Naive thymus-derived CD8-positive, alpha-beta T cell (primary cell): ENCODE results near the gene CTBP2. TPM values are rescaled to one million over a fixed set of nuclear protein-coding genes. Genes with fewer than 3 reads are reported as not detected.

ENCODE experiments used
- ATAC-seq, 2 donors: fragments of 150-1000 bp; cut with Tn5 transposase in 1 of 2; sonication (Bioruptor Pico), chemical (Tn5 transposase) in 1 of 2; 1 replicate in 1 of 2; 2 replicates in 1 of 2; pipeline ENCODE4 v1.10.0; 2021; ENCODE audit warnings: mild to moderate bottlenecking in 2 of 2, moderate library complexity in 2 of 2
- POLR2A ChIA-PET: fragments of 350-600 bp; sonication (Branson Sonifier 250); formaldehyde crosslinking; loops from one replicate; lab custom pipeline; 2021; ENCODE audit warnings: antibody characterized with exemption; lab: Charles Lee
- DNase-seq, 10 donors: peaks; one replicate each; pipeline versions ENCODE4 v3.0.0 to v3.0.0-alpha.2; 2020 to 2022
- H3K27ac Mint-ChIP-seq, 10 donors: one replicate each; pipeline ENCODE4 v1.8.0; 2020 to 2022; ENCODE audit warnings: mild to moderate bottlenecking in 10 of 10, mixed read lengths in 10 of 10, moderate library complexity in 4 of 10, inconsistent platforms in 1 of 10
- H3K27me3 Mint-ChIP-seq, 5 donors: one replicate each; pipeline ENCODE4 v1.8.0; 2021 to 2022; ENCODE audit warnings: mixed read lengths in 5 of 5
- H3K36me3 Mint-ChIP-seq, 3 donors: one replicate each; pipeline ENCODE4 v1.8.0; 2020 to 2022; ENCODE audit warnings: mixed read lengths in 3 of 3, mild to moderate bottlenecking in 2 of 3, inconsistent platforms in 1 of 3
- H3K4me1 Mint-ChIP-seq, 4 donors: one replicate each; pipeline ENCODE4 v1.8.0; 2021 to 2022; ENCODE audit warnings: mixed read lengths in 4 of 4
- H3K4me3 Mint-ChIP-seq, 10 donors: one replicate each; pipeline ENCODE4 v1.8.0; 2020 to 2022; ENCODE audit warnings: mild to moderate bottlenecking in 10 of 10, mixed read lengths in 10 of 10, moderate library complexity in 6 of 10, inconsistent platforms in 1 of 10
- H3K9me3 Mint-ChIP-seq, 9 donors: one replicate each; pipeline ENCODE4 v1.8.0; 2020 to 2022; ENCODE audit warnings: mixed read lengths in 9 of 9, mild to moderate bottlenecking in 3 of 9, inconsistent platforms in 1 of 9, moderate library complexity in 1 of 9
- polyA plus RNA-seq, 3 donors: library from polyadenylated mRNA; unstranded; fragments of 300-500 nt; fragmentation: Illumina TruSeq; gene quantifications; one replicate each; pipeline ENCODE4 v1.2.3, GENCODE V29; 2021
- total RNA-seq, 8 experiments: library from RNA in 2 of 8; stranded (reverse) in 2 of 8; gene quantifications; one replicate each; pipeline ENCODE4 v1.2.3 and lab custom pipeline; 2021 to 2026

The CTBP2 gene
- under 1 TPM; 0.33 to 0.99 TPM for total RNA-seq
- 1 to 10 TPM in 1 of 3 donors, under 1 TPM in 2; 0.05 to 3.1 (median 0.42) TPM for polyA plus RNA-seq
- total RNA-seq (lab: John Stamatoyannopoulos, UW), result 0 to 0.59 (median 0.07) reads per million in 6 experiments

- POLR2A ChIA-PET, result interaction anchor here (0.6 kb wide), 1 partner anchor 1687 kb away, joined by 5 read pairs; no protein-coding TSS in a partner anchor
- Mint-ChIP-seq H3K27me3 (peaks cover 27 to 54% (median 44%) of the 10 kb centered on the region in 5 donors), H3K36me3 (peaks cover 1 to 4% (median 3%) of the 10 kb centered on the region in 3 donors), H3K27ac (no peak within 1 kb of the TSS), H3K4me1 (peaks cover 0 to 32% (median 3%) of the 10 kb centered on the region in 4 donors), H3K4me3 (peak within 1 kb of the TSS; percentile 47 to 79 (median 64)), H3K9me3 (peaks cover 0 to 8% (median 0%) of the 10 kb centered on the region in 9 donors)
- DNase-seq, result no peak
- ATAC-seq, result no peak
These were observed at the start of gene CTBP2 for GRCh38 chr10:125159932-125160855. Gene CTBP2, minus strand, starts transcription at chr10:125160563.

DNA sequence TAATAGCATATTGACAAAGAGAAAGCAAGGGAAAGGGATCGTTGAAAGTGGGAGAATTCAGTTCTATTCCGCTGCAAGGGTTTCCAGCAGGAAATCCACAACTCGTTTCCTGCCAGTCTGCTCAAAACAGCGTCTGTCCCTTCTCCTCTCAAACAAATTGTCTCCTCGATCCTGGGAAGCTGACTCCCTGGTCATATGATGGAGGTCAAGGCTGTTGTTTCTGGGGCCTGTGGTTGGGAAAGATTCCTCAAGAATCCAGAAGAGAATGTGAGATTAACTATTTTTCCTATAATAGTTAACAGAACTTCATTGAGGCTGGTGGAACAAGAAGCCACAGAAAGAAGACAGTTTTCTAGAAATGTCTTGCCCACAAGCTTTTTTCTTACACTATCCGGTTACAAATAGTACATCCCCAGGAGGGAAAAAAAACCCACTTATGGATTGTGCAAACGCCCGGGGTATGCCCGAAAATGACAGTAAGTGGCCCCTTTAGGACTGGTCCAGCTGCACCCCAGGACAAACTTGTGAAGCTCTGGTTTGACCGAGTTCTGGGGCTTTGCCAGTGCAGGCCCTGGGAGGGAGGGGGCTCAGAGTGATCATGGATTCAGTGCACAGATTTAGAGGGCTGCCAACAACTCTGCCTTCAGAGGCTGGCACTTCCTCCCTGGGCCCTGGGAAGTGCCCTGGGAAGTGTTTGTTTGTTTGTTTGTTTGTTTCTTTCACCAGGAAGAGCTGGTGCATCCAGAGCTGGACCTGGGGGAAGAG, 49.4 kb upstream of the CTBP2 start:
- no peak overlapping the region for H3K4me3 Mint-ChIP-seq
- DNase-seq (no peak), ATAC-seq (no peak)
- no peak overlapping the region for H3K27ac Mint-ChIP-seq
- H3K36me3 Mint-ChIP-seq, result peaks cover 0 to 4% (median 0%) of the 10 kb centered on the region in 3 donors
- POLR2A ChIA-PET, result no interaction called here
- peaks cover 0 to 25% (median 1%) of the 10 kb centered on the region in 5 donors for H3K27me3 Mint-ChIP-seq
- peaks cover 0 to 6% (median 0%) of the 10 kb centered on the region in 9 donors for H3K9me3 Mint-ChIP-seq
- H3K4me1 Mint-ChIP-seq, result peaks cover 0 to 1% (median 0%) of the 10 kb centered on the region in 4 donors

GRCh38 chr10:125208854-125209565, 48.6 kb upstream of the CTBP2 start:
- Mint-ChIP-seq H3K36me3 (peaks cover 0 to 4% (median 0%) of the 10 kb centered on the region in 3 donors), H3K9me3 (peaks cover 0 to 6% (median 0%) of the 10 kb centered on the region in 9 donors), H3K27me3 (peaks cover 0 to 25% (median 1%) of the 10 kb centered on the region in 5 donors), H3K4me1 (peaks cover 0 to 1% (median 0%) of the 10 kb centered on the region in 4 donors), H3K4me3 (no peak overlapping the region), H3K27ac (no peak overlapping the region)
- ATAC-seq (no peak), DNase-seq (no peak)
- POLR2A ChIA-PET, result no interaction called here

GRCh38 chr10:125206623-125207022, 46.3 kb upstream of the CTBP2 start:
- H3K27me3 Mint-ChIP-seq, result peaks cover 0 to 12% (median 3%) of the 10 kb centered on the region in 5 donors
- POLR2A ChIA-PET, result no interaction called here

DNA sequence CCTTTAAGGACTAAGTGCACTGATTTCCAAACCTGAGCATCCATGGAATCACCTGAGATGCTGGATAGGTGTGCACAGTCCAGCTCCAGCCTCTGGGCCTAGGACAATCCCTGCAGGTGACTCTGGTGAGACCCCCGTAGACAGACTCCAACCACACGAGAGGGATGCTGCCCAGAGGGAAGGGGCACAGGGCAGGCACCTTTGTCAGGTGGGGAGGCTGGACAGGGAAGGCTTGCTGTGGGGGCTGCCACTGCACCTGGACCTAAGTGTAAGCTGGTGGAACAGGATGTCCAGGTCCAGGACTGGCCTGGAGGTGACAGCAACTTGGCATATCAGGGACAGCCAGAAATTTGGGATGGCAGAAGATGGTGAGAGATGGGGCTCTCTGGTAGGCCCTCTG, 45.1 kb upstream of the CTBP2 start:
- DNase-seq (no peak), ATAC-seq (no peak)
- POLR2A ChIA-PET, result no interaction called here
- Mint-ChIP-seq H3K9me3 (no peaks in the 10 kb centered on the region), H3K27me3 (peaks cover 0 to 13% (median 5%) of the 10 kb centered on the region in 5 donors), H3K4me1 (peaks cover 0 to 1% (median 0%) of the 10 kb centered on the region in 4 donors), H3K27ac (no peak overlapping the region), H3K4me3 (no peak overlapping the region), H3K36me3 (no peaks in the 10 kb centered on the region)

More at GRCh38 chr10:125206623-125207022, 46.3 kb upstream of the CTBP2 start:
- Mint-ChIP-seq H3K9me3 (peaks cover 0 to 2% (median 0%) of the 10 kb centered on the region in 9 donors), H3K4me3 (no peak overlapping the region), H3K4me1 (peaks cover 0 to 1% (median 0%) of the 10 kb centered on the region in 4 donors), H3K27ac (no peak overlapping the region), H3K36me3 (peaks cover 0 to 4% (median 0%) of the 10 kb centered on the region in 3 donors)
- DNase-seq (no peak), ATAC-seq (no peak)

DNA sequence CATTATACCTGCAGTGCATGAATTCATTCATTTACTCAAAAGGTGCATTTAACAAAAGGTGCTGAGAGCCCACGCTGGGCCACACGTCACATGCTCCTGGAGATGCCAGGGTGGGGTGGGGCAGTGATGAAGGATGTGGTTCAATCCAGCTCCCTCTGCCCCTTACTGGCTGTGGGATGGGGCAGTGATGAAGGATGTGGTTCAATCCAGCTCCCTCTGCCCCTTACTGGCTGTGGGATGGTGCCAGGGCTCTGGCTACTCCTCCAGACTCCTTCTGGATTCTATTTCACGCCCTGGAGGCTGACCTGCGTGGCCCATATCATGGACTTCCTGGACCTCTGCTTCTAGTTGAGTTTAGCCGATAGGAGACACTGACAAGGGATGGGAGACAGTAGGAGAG, 44.0 kb upstream of the CTBP2 start:
- no peak for DNase-seq
- POLR2A ChIA-PET, result no interaction called here
- no peak for ATAC-seq
- no peak overlapping the region for H3K4me3 Mint-ChIP-seq
- no peaks in the 10 kb centered on the region for H3K36me3 Mint-ChIP-seq
- peaks cover 4 to 22% (median 6%) of the 10 kb centered on the region in 5 donors for H3K27me3 Mint-ChIP-seq
- H3K27ac Mint-ChIP-seq, result no peak overlapping the region
- H3K9me3 Mint-ChIP-seq, result no peaks in the 10 kb centered on the region
- H3K4me1 Mint-ChIP-seq, result peaks cover 0 to 1% (median 0%) of the 10 kb centered on the region in 4 donors

DNA sequence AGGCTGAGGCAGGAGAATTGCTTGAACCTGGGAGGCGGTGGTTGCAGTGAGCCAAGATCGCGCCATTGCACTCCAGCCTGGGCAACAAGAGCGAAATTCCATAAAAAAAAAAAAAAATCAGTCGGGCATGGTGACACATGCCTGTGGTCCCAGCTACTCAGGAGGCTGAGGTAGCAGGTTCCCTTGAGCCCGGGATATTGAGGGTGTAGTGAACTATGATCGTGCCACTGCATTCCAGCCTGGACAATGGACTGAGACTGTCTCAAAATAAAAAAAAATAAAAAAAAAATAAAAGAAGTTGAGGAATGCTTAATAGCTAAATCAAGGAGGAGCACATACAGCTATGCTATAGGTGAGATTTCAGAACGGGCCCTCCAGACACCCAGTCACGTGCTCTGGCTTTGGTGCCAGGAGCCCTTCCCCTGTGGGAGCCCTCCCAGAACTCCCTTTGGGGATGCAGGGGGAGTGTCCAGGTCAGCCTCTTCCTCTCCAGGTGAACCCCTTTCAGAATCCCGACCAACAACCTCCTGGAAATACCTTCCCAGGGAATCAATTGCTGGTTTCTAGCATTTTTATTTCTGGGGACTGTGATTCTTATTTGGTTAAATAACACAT, 42.9 kb upstream of the CTBP2 start:
- POLR2A ChIA-PET, result no interaction called here
- H3K9me3 Mint-ChIP-seq, result no peaks in the 10 kb centered on the region
- ATAC-seq (no peak), DNase-seq (no peak)
- no peak overlapping the region for H3K4me3 Mint-ChIP-seq
- H3K27me3 Mint-ChIP-seq, result peaks cover 5 to 25% (median 6%) of the 10 kb centered on the region in 5 donors
- no peaks in the 10 kb centered on the region for H3K36me3 Mint-ChIP-seq
- H3K4me1 Mint-ChIP-seq, result no peaks in the 10 kb centered on the region
- no peak overlapping the region for H3K27ac Mint-ChIP-seq

DNA sequence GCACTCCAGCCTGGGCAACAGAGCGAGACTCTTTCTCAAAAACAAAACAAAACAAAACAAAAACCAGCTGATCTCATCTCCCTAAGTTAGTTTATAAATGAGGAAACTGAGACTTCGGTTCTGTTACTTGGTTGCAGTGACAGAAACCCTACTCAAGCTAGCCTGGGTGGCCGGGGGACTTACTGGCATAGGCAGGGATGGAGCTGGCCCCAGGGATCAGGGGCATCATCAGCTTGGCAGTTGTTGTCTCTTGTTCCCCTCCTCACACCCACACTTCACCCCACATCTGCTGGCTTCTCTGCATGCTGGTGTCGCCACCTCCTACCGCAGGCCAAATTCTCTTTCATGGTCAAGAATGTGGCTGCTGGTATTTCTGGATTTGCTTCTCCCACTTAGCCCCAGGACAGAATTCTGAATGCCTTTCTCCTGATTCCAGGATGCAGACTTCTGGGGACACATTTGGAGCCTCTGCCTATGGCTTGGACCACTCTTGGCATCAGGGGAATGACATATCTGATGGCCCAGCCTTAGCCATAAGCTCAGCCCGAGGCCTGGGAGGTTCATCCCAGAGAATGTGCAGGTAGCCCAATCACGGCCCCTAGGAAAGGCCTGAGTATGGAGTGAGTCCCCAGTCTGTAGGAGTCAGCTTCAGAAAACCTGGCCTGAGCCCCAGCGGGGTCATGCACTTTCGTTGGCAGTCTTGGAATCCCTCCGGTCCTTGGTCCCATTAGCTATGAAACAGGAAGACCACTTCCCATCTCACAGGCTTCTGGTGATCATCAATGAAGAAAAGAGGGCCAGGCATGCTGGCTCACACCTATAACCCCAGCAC, 41.6 kb upstream of the CTBP2 start:
- H3K27me3 Mint-ChIP-seq, result peaks cover 6 to 18% (median 6%) of the 10 kb centered on the region in 5 donors
- no peak overlapping the region for H3K4me3 Mint-ChIP-seq
- H3K36me3 Mint-ChIP-seq, result no peaks in the 10 kb centered on the region
- DNase-seq, result no peak
- POLR2A ChIA-PET, result no interaction called here
- H3K27ac Mint-ChIP-seq, result no peak overlapping the region
- H3K4me1 Mint-ChIP-seq, result no peaks in the 10 kb centered on the region
- H3K9me3 Mint-ChIP-seq, result no peaks in the 10 kb centered on the region
- no peak for ATAC-seq

- Mint-ChIP-seq H3K36me3 (no peaks in the 10 kb centered on the region), H3K4me3 (no peak overlapping the region), H3K27ac (no peak overlapping the region), H3K27me3 (peaks cover 6 to 18% (median 8%) of the 10 kb centered on the region in 5 donors), H3K4me1 (no peaks in the 10 kb centered on the region), H3K9me3 (no peaks in the 10 kb centered on the region)
- POLR2A ChIA-PET, result no interaction called here
- no peak for DNase-seq
- no peak for ATAC-seq
These were observed 40.8 kb upstream of the CTBP2 start for GRCh38 chr10:125201108-125201524.

DNA sequence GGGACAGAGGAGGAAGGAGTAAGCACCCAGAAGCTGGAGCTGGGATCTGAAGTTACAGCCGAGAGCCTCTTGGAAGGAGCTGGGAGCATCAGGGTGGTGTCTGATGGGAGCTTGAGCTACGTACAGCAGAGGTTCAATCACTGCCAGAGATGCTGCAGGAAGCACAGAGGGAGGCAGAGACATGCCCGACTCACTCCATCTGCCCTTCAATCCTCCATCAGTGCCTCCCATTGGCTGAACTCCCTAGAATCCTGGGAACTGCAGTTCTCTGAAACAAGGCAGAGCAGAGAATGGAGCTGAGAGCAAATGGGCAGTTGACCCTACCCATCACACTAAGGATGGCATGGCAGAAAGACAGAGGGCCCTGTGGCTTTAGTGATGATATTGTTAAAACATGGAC, 40.0 kb upstream of the CTBP2 start:
- Mint-ChIP-seq H3K4me1 (no peaks in the 10 kb centered on the region), H3K27me3 (peaks cover 6 to 18% (median 8%) of the 10 kb centered on the region in 5 donors), H3K36me3 (no peaks in the 10 kb centered on the region), H3K27ac (no peak overlapping the region), H3K4me3 (no peak overlapping the region), H3K9me3 (no peaks in the 10 kb centered on the region)
- no peak for DNase-seq
- ATAC-seq, result no peak
- POLR2A ChIA-PET, result no interaction called here

DNA sequence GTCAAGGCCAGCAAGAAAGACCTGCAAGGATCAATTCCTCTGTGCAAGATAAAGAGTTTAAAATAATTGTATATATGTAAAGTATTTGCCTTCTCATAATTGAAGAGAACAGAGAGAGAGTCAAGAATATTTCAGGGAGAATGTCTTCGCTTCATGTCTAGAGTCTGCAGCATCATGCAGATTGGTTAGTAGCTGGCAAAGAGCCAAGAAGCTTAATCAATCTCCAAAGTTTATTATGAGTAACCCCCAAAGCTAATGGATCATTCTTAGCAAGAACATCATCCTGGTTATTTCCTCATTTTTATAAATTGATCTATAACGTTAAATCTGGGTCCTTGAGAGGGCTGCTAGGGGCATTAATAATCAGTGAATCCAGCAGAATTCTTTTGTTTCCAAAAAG, 38.9 kb upstream of the CTBP2 start:
- Mint-ChIP-seq H3K4me1 (no peaks in the 10 kb centered on the region), H3K27ac (no peak overlapping the region), H3K27me3 (peaks cover 6 to 18% (median 8%) of the 10 kb centered on the region in 5 donors), H3K4me3 (no peak overlapping the region), H3K36me3 (no peaks in the 10 kb centered on the region), H3K9me3 (no peaks in the 10 kb centered on the region)
- POLR2A ChIA-PET, result no interaction called here
- DNase-seq (no peak), ATAC-seq (no peak)
